Measurements from ENCODE around the gene MPP2. TPM values are rescaled to one million over a fixed set of nuclear protein-coding genes. Genes with fewer than 3 reads are reported as not detected.

MPP2 gene
- total RNA-seq, 1 donor: 3.3 TPM

DNA sequence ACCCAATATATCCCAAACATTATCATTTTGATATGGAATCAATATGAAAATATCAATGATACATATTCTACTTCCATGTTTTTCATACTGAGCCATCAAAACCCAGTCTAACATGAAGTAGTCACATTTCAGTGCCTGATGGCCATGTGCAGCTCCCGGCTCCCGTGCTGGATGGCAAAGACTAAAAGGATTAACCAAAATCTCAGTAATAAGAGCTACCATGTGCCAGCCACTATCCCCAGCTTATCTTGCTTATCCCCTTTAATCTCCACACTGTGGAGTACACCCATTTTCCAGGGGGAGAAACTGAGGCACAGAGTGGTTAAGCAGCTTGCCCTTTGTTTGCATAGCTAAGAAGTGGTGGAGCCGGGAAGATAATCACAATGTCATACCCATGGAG lies 51.2 kb downstream of the MPP2 start:
- TF ChIP-seq, protein P1, sequence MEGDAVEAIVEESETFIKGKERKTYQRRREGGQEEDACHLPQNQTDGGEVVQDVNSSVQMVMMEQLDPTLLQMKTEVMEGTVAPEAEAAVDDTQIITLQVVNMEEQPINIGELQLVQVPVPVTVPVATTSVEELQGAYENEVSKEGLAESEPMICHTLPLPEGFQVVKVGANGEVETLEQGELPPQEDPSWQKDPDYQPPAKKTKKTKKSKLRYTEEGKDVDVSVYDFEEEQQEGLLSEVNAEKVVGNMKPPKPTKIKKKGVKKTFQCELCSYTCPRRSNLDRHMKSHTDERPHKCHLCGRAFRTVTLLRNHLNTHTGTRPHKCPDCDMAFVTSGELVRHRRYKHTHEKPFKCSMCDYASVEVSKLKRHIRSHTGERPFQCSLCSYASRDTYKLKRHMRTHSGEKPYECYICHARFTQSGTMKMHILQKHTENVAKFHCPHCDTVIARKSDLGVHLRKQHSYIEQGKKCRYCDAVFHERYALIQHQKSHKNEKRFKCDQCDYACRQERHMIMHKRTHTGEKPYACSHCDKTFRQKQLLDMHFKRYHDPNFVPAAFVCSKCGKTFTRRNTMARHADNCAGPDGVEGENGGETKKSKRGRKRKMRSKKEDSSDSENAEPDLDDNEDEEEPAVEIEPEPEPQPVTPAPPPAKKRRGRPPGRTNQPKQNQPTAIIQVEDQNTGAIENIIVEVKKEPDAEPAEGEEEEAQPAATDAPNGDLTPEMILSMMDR (IDR thresholded peaks at IDR 0.05; ENCODE audit: insufficient read depth, low read length): no peak

DNA sequence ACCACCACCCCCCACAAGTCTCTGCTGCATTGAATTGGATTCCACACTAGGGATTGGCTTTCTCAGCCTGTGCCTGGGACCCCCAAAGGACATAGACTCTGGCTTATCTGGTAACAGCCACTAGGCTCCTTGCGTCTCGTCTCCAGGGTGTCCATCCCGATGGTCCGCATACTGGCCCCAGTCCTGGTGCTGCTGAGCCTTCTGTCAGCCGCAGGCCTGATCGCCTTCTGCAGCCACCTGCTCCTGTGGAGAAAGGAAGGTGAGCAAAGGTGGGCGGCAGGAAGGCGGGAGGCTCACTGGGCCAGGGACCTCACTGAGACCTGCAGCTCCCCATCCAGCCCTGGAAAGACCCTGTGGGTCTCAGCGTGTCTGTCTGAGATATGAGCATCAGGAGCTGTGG lies 52.3 kb downstream of the MPP2 start:
- TF ChIP-seq, protein P1 (IDR thresholded peaks at IDR 0.05; ENCODE audit: insufficient read depth, low read length): no peak
- H3K4me3 ChIP-seq (ENCODE audit: low read depth, low read length): no peak overlapping the region
- no peak for DNase-seq (ENCODE audit: low read depth)

More for the DNA sequence above, 51.2 kb downstream of the MPP2 start:
- H3K4me3 ChIP-seq (ENCODE audit: low read depth, low read length): no peak overlapping the region
- DNase-seq (ENCODE audit: low read depth): no peak

DNA sequence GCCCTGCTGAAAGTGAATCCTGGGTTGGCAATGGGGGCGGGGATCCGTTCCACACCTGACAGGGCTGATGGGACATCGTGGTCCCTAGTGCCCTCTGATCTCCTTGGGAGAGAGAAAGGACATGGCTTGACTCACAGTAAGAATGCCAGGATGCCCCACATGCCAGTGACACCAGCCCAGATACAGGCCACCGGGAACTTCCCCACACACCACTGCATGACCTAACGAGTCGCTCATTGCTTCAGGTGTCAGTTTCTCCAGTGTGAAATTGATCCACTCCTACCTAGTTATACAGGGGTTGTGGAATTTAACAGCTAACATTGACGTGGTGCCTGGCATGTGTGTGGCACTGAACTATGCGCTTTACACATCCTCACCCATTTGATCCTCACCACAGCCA lies 52.8 kb downstream of the MPP2 start:
- TF ChIP-seq, protein P1 (IDR thresholded peaks at IDR 0.05; ENCODE audit: insufficient read depth, low read length): no peak
- no peak overlapping the region for H3K4me3 ChIP-seq (ENCODE audit: low read depth, low read length)
- no peak for DNase-seq (ENCODE audit: low read depth)

GRCh38 chr17:43853546-43853945 lies 53.8 kb downstream of the MPP2 start:
- TF ChIP-seq, protein P1 (IDR thresholded peaks at IDR 0.05; ENCODE audit: insufficient read depth, low read length): no peak
- no peak overlapping the region for H3K4me3 ChIP-seq (ENCODE audit: low read depth, low read length)
- DNase-seq (ENCODE audit: low read depth): no peak

- TF ChIP-seq, protein P1 (IDR thresholded peaks at IDR 0.05; ENCODE audit: insufficient read depth, low read length): no peak
- no peak overlapping the region for H3K4me3 ChIP-seq (ENCODE audit: low read depth, low read length)
- DNase-seq (ENCODE audit: low read depth): no peak
Observed at GRCh38 chr17:43852571-43852970, 54.8 kb downstream of the MPP2 start.

DNA sequence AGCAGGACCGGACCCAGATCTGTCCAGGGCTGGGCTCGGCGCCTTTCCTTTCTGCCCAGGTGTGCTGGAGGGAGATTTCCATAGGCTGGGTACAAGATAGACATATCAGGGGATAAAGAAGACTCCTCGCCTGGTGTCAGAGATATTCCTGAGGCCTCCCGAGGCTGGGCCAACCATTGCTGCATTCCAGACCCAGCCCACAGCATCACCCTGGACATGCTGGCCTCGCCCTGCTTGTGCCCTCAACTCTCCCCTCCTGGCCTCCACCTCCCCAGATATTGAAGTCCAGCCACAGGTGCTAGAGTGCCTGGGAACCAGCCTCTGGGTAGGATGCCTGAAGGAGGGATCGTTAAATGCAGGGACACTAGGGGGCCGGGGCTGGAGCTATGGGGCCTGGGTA lies 58.2 kb downstream of the MPP2 start:
- TF ChIP-seq, protein P1 (IDR thresholded peaks at IDR 0.05; ENCODE audit: insufficient read depth, low read length): no peak
- DNase-seq (ENCODE audit: low read depth): no peak
- H3K4me3 ChIP-seq (ENCODE audit: low read depth, low read length): no peak overlapping the region

DNA sequence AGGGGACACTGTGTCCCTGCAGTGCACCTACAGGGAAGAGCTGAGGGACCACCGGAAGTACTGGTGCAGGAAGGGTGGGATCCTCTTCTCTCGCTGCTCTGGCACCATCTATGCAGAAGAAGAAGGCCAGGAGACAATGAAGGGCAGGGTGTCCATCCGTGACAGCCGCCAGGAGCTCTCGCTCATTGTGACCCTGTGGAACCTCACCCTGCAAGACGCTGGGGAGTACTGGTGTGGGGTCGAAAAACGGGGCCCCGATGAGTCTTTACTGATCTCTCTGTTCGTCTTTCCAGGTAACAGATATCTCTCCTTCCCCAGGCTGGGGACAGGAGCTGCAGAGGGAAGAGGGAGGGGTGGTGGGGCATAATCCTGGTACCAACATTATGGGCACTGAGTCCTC lies 58.7 kb downstream of the MPP2 start:
- TF ChIP-seq, protein P1 (IDR thresholded peaks at IDR 0.05; ENCODE audit: insufficient read depth, low read length): no peak
- no peak overlapping the region for H3K4me3 ChIP-seq (ENCODE audit: low read depth, low read length)
- no peak for DNase-seq (ENCODE audit: low read depth)

Measured in fibroblast of the aortic adventitia (primary cell).